GM21381 (cell line): ENCODE results near the gene SLC2A5.
"Not testable (repeated sequence)": the region's sequence is repeated elsewhere in the genome, so short reads cannot be mapped to it uniquely, and the experiment has no call there.

Experiments used
- ATAC-seq: cut with Tn5 transposase; IDR thresholded peaks from one replicate; pipeline ENCODE4 v1.9.1; 2021; ENCODE audit warnings: mild to moderate bottlenecking, moderate library complexity; ENCODE audit not compliant: unreplicated experiment

SLC2A5 gene

DNA sequence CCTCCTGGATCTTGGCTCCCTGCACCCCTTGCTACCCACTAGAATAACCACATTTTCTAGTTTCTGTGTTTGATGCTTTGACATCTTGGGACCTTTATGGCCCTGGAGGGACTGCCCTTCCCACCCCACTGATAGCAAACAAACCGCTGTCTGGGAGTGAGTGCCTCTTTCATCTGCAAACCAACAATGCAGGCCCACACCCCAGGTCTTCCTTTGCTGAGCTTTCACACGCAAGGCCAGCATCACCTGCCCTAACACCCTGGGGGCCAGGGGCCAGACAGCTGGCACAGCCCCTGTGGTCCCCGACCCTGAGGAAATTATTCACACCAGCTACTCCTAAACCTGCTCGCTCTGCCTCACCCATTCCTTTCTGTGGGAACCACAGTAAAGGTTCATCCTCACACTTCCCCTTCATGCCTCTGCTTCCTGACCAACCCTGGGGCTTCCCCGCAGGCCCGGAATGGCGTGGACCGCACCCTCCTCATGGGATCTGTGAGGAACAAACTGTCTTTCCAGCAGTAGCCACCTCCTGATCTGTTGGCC, 58.6 kb downstream of the SLC2A5 start:
- no peak for ATAC-seq

DNA sequence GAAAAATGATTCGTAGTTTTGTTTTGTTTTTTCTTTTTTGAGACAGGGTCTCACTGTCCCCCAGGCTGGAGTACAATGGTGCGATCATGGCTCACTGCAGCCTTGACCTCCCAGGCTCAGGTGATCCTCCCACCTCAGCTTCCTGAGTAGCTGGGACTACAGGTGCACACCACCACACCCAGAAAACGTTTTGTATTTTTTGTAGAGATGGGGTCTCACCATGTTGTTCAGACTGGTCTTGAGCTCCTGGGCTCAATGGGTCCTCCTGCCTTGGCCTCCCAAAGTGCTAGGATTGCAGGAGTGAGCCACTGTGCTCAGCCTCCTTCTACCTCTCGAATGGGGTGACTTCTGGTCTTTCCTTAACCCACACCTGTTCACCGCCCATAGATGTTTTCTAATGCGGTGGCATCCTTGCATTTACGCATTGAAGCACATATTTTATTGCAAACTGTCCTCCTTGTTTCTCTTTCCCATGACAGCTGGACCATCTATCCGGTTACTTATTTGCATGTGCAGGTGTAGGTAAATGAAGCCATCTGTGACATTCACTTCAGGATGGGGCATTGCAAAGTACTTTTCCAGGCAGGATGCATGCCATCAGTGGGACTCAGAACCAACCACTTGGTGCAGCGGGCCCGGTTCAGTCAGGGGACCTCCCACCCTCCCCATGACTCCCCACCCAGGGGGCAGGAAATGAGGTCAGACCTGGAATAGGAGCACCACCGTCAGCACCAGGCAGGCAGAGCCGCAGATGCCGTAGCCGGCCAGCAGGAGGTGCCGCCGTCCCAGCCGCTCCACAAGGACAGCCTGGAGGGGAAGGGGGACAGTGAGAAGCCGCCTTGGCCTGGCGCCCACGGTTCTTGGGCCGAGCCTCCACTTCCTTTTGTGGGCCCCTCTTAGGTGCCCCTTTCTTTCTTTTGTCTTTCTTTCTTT, 59.7 kb downstream of the SLC2A5 start:
- no peak for ATAC-seq

DNA sequence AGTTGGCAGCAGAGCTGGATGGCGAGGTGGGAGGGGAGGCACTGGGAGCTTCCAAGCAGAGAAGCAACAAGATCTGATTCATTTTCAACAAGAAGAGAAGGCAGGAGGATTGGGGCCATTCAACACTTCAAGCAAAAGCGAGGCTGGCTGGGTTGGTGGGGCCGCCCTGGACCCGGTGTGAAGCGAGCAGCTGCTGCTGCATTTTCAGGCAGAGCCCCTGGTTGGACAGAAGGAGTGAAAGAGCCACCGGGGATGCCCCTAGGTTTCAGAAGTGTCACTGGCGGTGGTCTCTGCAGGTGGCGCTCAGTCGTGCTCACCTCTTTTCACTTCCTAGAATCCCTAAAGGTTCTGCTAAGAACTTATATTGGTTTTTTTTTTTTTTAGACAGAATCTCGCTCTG, 61.2 kb downstream of the SLC2A5 start:
- no peak for ATAC-seq

DNA sequence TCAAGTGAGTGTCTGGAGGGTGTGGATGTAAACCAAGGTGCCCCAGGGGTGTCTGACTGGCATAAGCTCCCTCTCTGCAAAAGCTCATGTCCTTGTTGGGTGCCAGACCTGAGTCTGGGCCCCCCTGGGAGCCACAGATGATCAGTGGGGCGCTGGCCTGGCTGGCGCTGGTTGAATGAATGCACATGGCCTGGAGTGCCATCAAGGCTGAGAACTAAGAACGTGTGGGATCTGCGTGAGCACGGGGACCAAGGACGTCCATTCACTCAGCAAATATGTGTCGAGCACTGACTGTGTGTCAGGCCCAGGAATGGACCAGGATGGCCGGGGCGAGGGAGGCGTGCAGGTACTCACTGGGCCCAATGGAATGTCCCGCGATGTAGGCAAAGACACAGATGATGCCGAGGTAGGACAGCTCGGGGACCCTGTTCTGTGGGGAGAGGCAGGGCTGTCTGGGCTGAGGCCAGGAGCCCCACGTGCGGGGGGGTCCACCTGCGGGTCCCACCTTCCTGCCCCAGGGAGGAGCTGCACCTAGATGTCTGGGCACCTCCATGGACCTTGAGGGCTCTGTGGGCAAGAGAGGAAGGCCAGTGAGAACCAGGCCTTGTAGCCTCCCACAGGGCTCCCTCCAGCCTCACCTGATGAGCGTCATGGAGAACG, 62.3 kb downstream of the SLC2A5 start:
- no peak for ATAC-seq

DNA sequence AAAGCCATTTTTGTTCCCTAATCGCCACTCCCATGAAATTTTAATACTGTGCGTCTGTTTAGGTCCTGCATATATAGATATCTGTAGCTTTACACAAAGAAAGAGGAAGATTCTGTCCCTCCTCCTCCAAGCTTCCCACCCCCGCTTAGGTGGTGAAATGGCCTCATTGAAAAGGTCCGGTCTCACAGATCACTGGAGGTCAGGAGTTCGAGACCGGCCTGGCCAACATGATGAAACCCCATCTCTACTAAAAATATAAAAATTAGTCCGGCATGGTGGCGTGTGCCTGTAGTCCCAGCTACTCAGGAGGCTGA, 64.1 kb downstream of the SLC2A5 start:
- no peak for ATAC-seq

DNA sequence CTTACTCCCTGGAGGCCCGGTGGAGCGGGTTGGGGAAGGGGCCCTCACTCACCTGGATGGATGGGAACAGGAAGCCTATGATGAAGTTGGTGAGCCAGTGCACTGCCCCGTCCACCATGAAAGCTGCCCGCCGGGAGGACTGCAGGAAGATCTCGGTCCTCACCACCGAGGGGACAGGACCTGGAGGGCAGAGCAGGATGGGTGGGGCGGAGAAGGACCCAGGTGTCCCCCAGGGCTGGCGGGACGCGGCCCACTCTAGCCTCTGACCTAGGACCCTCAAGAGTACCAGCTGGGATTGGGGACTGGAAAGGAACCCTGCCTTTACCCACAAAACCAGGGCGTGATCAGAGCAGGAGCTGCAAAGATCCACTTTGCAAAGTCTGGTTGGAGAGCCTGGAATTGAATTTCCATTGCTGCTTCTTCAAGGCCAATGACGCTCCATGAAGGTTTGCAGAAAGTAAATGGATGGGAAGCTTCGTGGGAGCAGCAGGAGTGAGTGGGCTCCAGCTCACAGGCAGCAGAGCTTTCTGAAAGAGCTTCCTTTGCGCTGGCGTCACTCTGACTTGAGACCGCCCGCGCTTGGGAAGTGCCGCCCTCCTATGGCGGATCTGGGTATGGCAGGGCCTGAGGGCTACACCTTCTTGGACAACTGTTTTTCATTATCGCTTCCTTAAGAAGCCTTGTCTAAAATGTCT, 64.6 kb downstream of the SLC2A5 start:
- no peak for ATAC-seq

DNA sequence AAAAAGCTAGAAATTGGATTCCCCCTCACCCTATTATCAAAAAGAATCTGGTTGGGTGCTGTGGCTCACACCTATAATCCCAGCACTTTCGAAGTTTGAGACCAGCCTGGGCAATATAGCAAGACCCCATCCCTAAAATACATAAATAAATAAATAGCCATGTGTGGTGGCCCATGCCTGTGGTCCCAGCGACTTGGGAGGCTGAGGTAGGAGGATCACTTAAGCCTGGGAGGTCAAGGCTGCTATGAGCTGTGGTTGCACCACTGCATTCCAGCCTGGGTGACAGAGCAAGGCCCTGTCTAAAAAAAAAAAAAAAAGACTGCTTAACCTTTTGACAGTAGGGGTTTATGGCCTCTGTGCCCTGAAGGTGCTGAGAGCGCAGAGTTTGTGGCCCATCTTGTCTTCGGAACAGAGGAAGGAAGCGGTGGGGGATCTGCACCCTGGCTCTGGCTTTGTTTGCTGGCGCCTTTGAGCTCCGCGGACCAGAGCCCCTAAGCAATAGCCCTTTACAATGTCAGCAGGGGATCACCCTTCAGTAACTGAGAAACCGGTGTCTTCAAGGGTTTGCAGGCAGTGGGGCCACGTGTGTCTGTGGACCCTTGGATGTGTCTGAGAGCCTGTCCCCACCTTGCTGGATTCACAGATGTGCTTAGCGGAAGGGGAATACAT, 65.3 kb downstream of the SLC2A5 start:
- ATAC-seq = no peak

DNA sequence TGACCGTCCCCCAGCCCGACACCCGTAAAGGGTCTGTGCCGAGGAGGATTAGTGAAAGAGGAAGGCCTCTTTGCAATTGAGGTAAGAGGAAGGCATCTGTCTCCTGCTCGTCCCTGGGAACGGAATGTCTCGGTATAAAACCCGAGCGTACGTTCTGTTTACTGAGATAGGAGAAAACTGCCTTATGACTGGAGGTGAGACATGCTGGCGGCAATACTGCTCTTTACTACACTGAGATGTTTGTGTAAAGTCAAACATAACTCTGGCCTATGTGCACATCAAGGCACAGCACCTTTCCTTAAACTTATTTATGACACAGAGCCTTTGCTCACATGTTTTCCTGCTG, 67.2 kb downstream of the SLC2A5 start:
- ATAC-seq = not testable (repeated sequence)

DNA sequence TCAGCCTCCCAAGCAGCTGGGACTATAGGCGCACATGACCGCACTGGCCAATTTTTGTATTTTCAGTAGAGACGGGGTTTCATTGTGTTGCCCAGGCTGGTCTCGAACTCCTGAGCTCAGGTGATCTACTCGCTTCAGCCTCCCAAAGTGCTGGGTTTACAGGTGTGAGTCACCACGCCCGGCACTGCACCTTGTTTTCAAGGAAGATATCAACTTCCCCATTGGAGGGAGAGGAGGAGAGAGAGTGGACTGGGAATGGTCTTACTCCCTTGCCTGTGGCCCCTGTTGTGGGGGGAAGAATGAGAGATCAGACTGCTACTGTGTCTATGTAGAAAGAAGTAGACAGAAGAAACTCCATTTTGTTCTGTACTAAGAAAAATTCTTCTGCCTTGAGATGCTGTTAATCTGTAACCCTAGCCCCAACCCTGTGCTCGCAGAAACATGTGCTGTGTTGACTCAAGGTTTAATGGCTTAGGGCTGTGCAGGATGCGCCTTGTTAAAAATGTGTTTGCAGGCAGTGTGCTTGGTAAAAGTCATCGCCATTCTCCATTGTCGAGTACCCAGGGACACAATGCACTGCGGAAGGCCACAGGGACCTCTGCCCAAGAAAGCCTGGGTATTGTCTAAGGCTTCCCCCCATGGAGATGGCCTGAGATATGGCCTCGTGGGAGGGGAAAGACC, 67.8 kb downstream of the SLC2A5 start:
- not testable (repeated sequence) for ATAC-seq

DNA sequence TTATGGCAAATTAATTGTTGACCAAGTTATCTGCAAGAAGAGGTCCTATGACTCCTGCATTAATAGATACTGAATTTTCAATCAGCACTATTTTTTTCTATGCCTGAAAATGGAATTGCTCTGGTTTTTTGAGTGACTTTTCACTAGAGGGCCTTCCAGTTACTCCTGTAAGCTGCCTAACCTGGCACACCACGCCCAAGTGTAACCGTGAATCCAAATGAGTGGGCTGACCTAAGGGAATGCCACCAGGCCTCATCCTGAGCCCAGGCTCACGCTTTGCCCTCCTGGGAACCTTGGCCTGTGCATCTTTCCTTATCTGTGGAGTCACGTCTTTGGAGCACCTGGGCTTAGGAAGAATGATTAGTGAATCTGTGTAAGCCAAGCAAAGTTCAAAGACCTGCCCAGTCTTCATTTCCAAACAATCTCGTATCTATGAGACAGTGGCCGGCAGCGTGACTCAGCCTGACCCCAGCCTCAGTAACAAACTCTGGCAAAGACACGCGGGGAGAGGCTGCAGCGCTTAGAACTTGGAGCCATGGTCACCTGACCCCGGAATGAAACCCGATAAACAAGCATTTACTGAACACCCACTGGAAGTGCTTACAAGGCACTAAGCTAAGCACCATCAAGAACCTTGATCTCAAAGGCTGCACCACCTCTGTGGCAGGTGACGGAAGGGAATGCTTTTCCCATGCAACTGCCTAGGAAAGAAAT, 75.3 kb downstream of the SLC2A5 start:
- not testable (repeated sequence) for ATAC-seq

DNA sequence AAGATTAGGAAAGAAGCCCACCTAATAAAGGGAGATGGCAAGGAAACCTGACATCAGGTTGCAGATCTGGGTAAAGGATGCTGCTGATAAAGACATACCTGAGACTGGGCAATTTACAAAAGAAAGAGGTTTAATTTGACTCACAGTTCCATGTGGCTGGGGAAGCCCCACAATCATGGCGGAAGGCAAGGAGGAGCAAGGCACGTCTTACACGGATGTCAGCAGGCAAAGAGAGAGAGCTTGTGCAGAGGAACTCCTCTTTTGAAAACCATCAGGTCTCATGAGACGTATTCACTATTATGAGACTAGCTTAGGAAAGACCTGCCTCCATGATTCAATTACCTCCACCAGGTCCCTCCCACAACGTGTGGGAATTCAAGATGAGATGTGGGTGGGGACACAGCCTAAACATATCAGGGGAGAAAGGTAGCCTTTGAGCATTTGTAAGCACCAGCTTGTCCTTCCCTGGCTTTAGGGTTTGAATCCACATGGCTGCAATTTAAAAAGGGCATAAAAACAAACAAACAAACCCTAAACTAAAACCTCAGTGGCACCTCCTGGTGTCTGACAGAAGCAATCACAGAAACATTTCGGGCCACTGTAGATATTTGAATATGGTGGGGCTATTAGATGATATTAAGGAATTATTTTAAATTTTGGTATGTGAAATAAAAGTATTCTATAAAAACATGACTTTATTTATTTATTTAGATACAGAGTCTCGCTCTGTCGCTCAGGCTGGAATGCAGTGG, 76.3 kb downstream of the SLC2A5 start:
- no peak for ATAC-seq

DNA sequence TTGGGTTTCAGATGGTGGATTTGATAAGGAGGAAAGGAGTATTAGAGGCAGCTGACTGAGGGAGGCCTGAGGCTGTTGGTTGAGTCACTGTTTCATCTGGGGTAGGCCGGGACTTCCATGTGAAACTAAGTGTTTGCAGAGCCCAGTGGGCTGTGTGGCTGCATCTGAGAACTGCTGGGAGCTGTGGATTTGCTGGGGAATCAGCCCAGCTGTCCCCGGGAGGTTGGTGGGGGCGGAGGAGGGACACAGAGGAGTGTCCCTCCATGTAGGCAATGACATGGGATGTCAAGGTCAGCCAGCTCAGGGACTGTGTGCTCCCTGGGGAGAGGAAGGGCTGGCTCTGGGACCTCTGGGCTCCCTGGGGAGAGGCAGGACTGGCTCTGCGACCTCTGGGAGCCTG, 79.6 kb downstream of the SLC2A5 start:
- no peak for ATAC-seq

DNA sequence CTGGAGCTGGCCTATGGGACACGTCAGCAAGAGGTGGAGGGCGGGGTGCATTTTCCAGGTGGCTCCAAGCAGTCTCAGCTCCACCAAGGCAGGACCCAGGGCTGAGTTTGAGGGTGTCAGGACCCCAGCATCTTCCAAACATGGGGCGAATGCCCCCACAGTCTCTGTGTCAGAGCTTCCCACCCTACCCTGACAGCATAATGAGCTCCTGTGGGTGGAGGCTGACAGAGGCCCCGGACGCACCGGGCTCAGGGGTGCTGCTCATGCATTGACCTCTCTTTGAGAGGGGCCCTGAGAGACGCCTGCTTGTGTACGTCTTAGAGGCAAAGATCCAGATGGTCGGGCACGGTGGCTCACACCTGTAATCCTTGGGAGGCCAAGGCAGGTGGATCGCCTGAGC, 80.4 kb downstream of the SLC2A5 start:
- ATAC-seq = no peak

DNA sequence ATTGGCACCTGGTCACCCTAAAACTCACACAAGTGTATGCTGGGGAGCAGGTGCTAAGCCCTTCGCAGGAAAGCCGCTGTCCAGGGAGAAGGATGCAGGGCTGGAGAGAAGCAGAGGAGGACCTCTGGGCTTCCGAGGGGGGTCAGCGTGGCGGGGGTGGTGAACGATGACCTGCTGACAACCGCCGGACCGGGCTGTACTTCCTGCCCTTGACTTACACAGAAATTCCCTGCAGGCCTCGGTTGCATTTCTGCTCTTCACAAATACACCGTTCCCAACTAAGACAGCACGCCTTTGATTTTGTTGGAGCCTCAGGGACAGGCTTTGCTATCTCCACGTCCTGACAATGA, 80.8 kb downstream of the SLC2A5 start:
- no peak for ATAC-seq

DNA sequence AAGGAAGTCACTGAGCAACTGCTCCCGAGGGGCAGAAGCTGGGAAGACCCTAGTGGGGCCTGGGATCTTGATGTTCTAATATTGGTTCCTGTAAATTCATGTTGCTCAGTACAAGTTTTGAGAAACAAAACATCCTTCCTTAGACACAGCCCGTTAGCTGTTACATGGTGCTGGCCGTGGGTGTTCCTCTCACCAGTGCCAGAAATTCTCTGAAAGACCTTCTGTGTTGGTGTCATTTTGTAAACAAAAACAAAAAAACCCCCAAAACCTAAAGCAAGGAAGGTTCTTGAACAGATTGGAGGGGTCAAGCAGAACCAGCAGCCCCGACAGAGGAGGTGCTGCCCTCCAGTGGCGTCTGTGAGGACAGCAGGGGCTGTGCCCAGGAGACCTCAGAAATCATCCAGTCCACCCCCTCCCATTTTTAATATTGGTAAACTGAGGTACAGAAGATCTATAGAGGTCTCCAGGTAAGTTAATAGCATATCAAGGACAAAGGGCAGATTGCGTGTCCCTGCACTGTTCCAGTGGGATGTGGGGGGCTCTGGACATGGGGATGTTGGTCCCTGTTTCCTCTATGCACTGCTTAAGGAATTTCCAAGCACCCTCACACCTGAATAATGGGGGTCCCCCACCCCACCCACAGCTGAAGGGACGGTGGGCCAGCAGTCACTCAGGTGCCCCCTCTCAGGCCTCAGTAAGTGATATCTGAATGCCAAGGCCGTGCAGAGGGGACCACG, 81.4 kb downstream of the SLC2A5 start:
- ATAC-seq = no peak

DNA sequence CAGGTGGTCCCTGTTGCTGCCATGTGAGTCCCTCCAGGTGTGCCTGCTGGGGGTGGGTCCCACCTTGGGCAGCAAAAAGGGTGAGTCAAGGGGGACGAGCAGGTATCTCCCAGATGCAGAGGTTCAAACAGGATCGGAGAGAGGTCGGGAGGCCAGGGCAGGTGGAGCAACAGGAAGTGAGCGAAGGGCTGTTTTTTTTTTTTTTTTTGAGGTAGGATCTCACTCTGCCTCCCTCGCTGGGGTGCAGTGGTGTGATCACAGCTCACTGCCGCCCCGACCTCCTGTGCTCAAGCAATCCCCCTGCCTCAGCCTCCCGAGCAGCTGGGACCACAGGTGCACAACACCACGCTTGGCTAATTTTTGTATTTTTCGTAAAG, 82.6 kb downstream of the SLC2A5 start:
- no peak for ATAC-seq

DNA sequence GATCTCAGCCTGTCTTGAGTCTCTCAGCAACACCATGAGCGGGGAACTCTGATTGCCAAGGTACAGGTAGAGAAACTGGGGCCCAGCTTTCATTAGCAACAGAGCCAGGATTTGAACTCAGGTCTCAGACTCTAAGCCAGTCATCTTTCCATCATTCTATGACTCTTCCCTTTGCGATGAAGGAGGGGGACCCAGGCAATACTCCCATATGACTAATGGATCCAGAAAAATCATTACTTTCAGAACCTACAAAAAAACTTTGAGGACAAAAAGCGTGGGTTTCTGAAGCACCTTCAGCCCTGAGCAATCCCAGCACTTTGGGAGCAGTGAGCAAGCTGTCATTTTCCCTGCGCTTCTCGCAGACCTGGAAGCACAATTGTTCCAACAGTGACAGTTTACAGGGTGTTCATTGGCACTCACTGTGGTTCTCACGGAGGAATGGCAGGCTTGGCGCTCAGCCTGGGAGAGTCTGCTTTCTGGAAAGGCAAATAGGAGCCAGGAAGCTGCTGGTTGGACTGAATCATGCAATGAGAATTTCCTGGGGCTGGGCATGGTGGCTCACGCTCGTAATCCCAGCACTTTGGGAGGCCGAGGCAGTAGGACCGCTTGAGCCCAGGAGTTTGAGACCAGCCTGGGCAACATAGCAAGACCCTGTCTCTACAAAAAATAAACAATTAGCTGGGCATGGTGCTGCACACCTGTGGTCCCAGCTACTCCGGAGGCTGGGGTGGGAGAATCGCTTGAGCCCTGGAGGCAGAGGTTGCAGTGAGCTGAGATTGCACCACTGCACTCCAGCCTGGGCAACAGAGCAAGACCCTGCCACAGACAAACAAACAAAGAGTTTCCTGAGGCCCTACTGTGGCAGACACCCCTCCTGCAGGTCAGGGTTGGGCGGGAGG, 83.3 kb downstream of the SLC2A5 start:
- ATAC-seq = no peak
